A549 (cell line): ENCODE data around the gene PKIG.

Source experiments
- CHD4 ChIP-seq: fragments of 200-600 bp; sonication (generic); IDR thresholded peaks from 2 replicates; pipeline ENCODE4 v1.6.1; 2016; ENCODE audit warnings: antibody characterized with exemption, mild to moderate bottlenecking, borderline replicate concordance
- ESRRA ChIP-seq: fragments of 150-350 bp; IDR thresholded peaks from 2 replicates; pipeline ENCODE4 v1.6.1; 2014; ENCODE audit warnings: mild to moderate bottlenecking, low read length, borderline replicate concordance
- MAFK ChIP-seq: fragments of 450-650 bp; IDR thresholded peaks from 2 replicates; pipeline ENCODE4 v1.6.1; 2014; ENCODE audit not compliant: partially characterized antibody
- MAZ ChIP-seq: fragments of 150-350 bp; IDR thresholded peaks from 2 replicates; pipeline ENCODE4 v1.6.1; 2014; ENCODE audit warnings: antibody characterized with exemption, low read depth, low read length, borderline replicate concordance
- MYC ChIP-seq: IDR thresholded peaks from 2 replicates; pipeline ENCODE4 v1.6.1; 2012; ENCODE audit warnings: mild to moderate bottlenecking, inconsistent platforms, low read length, improper control_type of control experiment, borderline replicate concordance
- POLR2A ChIP-seq: IDR thresholded peaks from 2 replicates; pipeline ENCODE4 v1.6.1; 2012; ENCODE audit warnings: mild to moderate bottlenecking, low read length
- RAD21 ChIP-seq, 2 experiments: fragments of >200 bp in 1 of 2; sonication (Bioruptor Twin) in 1 of 2; formaldehyde crosslinking in 1 of 2; IDR thresholded peaks in 1 of 2; conservative IDR thresholded peaks in 1 of 2; 2 replicates in 1 of 2; 3 replicates in 1 of 2; pipeline ENCODE4 v1.6.1; 2012 to 2018; ENCODE audit warnings: inconsistent platforms in 1 of 2
- RFX5 ChIP-seq: fragments of 450-650 bp; IDR thresholded peaks from 2 replicates; pipeline ENCODE4 v1.7.1; 2014; ENCODE audit warnings: antibody characterized with exemption, mild to moderate bottlenecking, moderate library complexity
- RNF2 ChIP-seq: fragments of 200-600 bp; sonication (generic); IDR thresholded peaks from 2 replicates; pipeline ENCODE4 v1.6.1; 2016; ENCODE audit warnings: low read depth, mild to moderate bottlenecking, antibody characterized with exemption, moderate library complexity, borderline replicate concordance
- TP53 ChIP-seq: fragments of 250-450 bp; sonication (Bioruptor Pico); IDR thresholded peaks from 2 replicates; pipeline ENCODE4 v1.5.0; 2021; ENCODE audit warnings: mild to moderate bottlenecking, moderate library complexity
- TF ChIP-seq, protein P1 (sequence below): fragments of >200 bp; sonication (Bioruptor Twin); formaldehyde crosslinking; IDR thresholded peaks from 3 replicates; pipeline ENCODE4 v1.5.1; 2016
- TF ChIP-seq, protein P2 (sequence below): fragments of 200-600 bp; sonication (generic); IDR thresholded peaks from 2 replicates; pipeline ENCODE4 v1.6.1; 2016; ENCODE audit warnings: antibody characterized with exemption, mild to moderate bottlenecking, moderate library complexity

DNA sequence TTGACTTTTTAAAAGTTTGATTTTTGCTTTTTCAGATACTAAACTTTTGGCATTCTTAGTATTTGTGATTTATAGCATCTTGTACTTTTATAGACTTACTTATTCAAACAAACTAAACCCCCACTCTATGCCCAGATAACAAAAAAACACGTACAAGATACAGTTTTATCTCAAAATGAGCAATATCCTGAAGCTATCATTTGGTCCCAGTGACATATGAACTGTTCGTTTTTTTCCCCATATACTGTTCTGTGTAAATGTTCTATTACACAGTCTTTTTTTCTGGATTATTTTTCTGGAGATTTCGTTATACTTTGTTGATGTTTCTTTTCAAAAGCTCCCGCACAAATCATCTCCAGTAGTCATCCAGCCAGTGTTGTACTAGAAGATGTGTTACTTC, 33.3 kb upstream of the PKIG start:
- TF ChIP-seq, protein P1, sequence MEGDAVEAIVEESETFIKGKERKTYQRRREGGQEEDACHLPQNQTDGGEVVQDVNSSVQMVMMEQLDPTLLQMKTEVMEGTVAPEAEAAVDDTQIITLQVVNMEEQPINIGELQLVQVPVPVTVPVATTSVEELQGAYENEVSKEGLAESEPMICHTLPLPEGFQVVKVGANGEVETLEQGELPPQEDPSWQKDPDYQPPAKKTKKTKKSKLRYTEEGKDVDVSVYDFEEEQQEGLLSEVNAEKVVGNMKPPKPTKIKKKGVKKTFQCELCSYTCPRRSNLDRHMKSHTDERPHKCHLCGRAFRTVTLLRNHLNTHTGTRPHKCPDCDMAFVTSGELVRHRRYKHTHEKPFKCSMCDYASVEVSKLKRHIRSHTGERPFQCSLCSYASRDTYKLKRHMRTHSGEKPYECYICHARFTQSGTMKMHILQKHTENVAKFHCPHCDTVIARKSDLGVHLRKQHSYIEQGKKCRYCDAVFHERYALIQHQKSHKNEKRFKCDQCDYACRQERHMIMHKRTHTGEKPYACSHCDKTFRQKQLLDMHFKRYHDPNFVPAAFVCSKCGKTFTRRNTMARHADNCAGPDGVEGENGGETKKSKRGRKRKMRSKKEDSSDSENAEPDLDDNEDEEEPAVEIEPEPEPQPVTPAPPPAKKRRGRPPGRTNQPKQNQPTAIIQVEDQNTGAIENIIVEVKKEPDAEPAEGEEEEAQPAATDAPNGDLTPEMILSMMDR = no peak
- TF ChIP-seq POLR2A = no peak
- TF ChIP-seq RNF2 = no peak
- TF ChIP-seq MAFK = no peak
- no peak for TF ChIP-seq MAZ
- TF ChIP-seq ESRRA = no peak
- TF ChIP-seq CHD4 = no peak
- no peak for TF ChIP-seq RAD21 (conservative IDR thresholded peaks at IDR 0.05 in 1 of 2, IDR thresholded peaks at IDR 0.05 in 1 of 2)
- no peak for TF ChIP-seq MYC
- no peak for TF ChIP-seq TP53
- TF ChIP-seq, protein P2, sequence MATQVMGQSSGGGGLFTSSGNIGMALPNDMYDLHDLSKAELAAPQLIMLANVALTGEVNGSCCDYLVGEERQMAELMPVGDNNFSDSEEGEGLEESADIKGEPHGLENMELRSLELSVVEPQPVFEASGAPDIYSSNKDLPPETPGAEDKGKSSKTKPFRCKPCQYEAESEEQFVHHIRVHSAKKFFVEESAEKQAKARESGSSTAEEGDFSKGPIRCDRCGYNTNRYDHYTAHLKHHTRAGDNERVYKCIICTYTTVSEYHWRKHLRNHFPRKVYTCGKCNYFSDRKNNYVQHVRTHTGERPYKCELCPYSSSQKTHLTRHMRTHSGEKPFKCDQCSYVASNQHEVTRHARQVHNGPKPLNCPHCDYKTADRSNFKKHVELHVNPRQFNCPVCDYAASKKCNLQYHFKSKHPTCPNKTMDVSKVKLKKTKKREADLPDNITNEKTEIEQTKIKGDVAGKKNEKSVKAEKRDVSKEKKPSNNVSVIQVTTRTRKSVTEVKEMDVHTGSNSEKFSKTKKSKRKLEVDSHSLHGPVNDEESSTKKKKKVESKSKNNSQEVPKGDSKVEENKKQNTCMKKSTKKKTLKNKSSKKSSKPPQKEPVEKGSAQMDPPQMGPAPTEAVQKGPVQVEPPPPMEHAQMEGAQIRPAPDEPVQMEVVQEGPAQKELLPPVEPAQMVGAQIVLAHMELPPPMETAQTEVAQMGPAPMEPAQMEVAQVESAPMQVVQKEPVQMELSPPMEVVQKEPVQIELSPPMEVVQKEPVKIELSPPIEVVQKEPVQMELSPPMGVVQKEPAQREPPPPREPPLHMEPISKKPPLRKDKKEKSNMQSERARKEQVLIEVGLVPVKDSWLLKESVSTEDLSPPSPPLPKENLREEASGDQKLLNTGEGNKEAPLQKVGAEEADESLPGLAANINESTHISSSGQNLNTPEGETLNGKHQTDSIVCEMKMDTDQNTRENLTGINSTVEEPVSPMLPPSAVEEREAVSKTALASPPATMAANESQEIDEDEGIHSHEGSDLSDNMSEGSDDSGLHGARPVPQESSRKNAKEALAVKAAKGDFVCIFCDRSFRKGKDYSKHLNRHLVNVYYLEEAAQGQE = no peak
- TF ChIP-seq RFX5 = no peak
